ENCODE measurements around the gene PPIB. TPM values are rescaled to one million over a fixed set of nuclear protein-coding genes. Genes with fewer than 3 reads are reported as not detected.

PPIB gene
- total RNA-seq, 4 donors from 2014 or later, result 110 to 227 (median 214) TPM

GRCh38 chr15:64151727-64152506 lies 10.9 kb downstream of the PPIB start, which contains the start of gene SNX22:
TSS of gene SNX22 (plus strand) at chr15:64151731. CDS start at chr15:64151776, 45 bp downstream.
- no peak for DNase-seq (ENCODE audit: extremely low spot score)
- intact Hi-C loops (cut with DNase I), result no loop called here
- no peak within 1 kb of the TSS for H3K27ac ChIP-seq (replicated peaks in 1 of 4)

GRCh38 chr15:64149893-64150578 lies 12.8 kb downstream of the PPIB start:
- Histone ChIP-seq H3K36me3 (peaks cover 2 to 22% (median 17%) of the 10 kb centered on the region in 4 donors), H3K9me3 (no peaks in the 10 kb centered on the region), H3K4me3 (no peak overlapping the region), H3K4me1 (peaks cover 33 to 42% (median 37%) of the 10 kb centered on the region in 4 donors), H3K27ac (replicated peaks in 1 of 4) (no peak overlapping the region), H3K27me3 (peaks cover 6 to 33% (median 18%) of the 10 kb centered on the region in 4 donors)
- intact Hi-C loops (cut with DNase I), result no loop called here
- TF ChIP-seq POLR2AphosphoS5 (IDR thresholded peaks at IDR 0.05), result no peak
- TF ChIP-seq CTCF (IDR thresholded peaks at IDR 0.05), result no peak
- TF ChIP-seq POLR2A (IDR thresholded peaks at IDR 0.05; ENCODE audit: low read depth), result no peak
- no peak for TF ChIP-seq EP300 (IDR thresholded peaks at IDR 0.05)
- WGBS, result 85% methylated on average over 7 of the region's 9 CpGs
- DNase-seq (ENCODE audit: extremely low spot score), result no peak

More at GRCh38 chr15:64151727-64152506, 10.9 kb downstream of the PPIB start, which contains the start of gene SNX22:
- H3K36me3 ChIP-seq, result peaks cover 20 to 29% (median 27%) of the 10 kb centered on the region in 4 donors
- TF ChIP-seq POLR2A (IDR thresholded peaks at IDR 0.05; ENCODE audit: low read depth), result no peak
- no peak for TF ChIP-seq EP300 (IDR thresholded peaks at IDR 0.05)
- TF ChIP-seq POLR2AphosphoS5 (IDR thresholded peaks at IDR 0.05), result no peak
- TF ChIP-seq CTCF (IDR thresholded peaks at IDR 0.05), result no peak
- H3K4me3 ChIP-seq, result peak within 1 kb of the TSS; percentile 47 to 60 (median 50)
- WGBS, result 0% methylated on average over 11 of the region's 83 CpGs
- no peaks in the 10 kb centered on the region for H3K9me3 ChIP-seq
- peaks cover 36 to 42% (median 37%) of the 10 kb centered on the region in 4 donors for H3K4me1 ChIP-seq
- H3K27me3 ChIP-seq, result peaks cover 6 to 33% (median 18%) of the 10 kb centered on the region in 4 donors

- intact Hi-C loops (cut with DNase I), result no loop called here
- TF ChIP-seq POLR2AphosphoS5 (IDR thresholded peaks at IDR 0.05) (no peak), POLR2A (IDR thresholded peaks at IDR 0.05; ENCODE audit: low read depth) (no peak), EP300 (IDR thresholded peaks at IDR 0.05) (no peak), CTCF (IDR thresholded peaks at IDR 0.05) (no peak)
- Histone ChIP-seq H3K9me3 (no peaks in the 10 kb centered on the region), H3K4me3 (no peak overlapping the region), H3K4me1 (peaks cover 33 to 36% (median 34%) of the 10 kb centered on the region in 4 donors), H3K27me3 (peaks cover 6 to 33% (median 18%) of the 10 kb centered on the region in 4 donors), H3K36me3 (peaks cover 0 to 22% (median 19%) of the 10 kb centered on the region in 4 donors), H3K27ac (replicated peaks in 1 of 4) (no peak overlapping the region)
- no peak for DNase-seq (ENCODE audit: extremely low spot score)
Measured at GRCh38 chr15:64149424-64149823, 13.4 kb downstream of the PPIB start.

- Histone ChIP-seq H3K27me3 (peaks cover 6 to 33% (median 18%) of the 10 kb centered on the region in 4 donors), H3K36me3 (peaks cover 4 to 27% (median 23%) of the 10 kb centered on the region in 4 donors), H3K9me3 (no peaks in the 10 kb centered on the region), H3K27ac (replicated peaks in 1 of 4) (no peak overlapping the region), H3K4me1 (peaks cover 26 to 27% (median 27%) of the 10 kb centered on the region in 4 donors), H3K4me3 (no peak overlapping the region)
- no peak for TF ChIP-seq POLR2A (IDR thresholded peaks at IDR 0.05; ENCODE audit: low read depth)
- TF ChIP-seq CTCF (IDR thresholded peaks at IDR 0.05), result no peak
- no peak for TF ChIP-seq POLR2AphosphoS5 (IDR thresholded peaks at IDR 0.05)
- no peak for TF ChIP-seq EP300 (IDR thresholded peaks at IDR 0.05)
- intact Hi-C loops (cut with DNase I), result no loop called here
- no peak for DNase-seq (ENCODE audit: extremely low spot score)
- WGBS, result 78% methylated on average over 3 of the region's 3 CpGs
Measured at GRCh38 chr15:64148581-64148980, 14.2 kb downstream of the PPIB start.

Data from esophagus muscularis mucosa (tissue), 4 donors.